HCT116 (cell line): ENCODE measurements around the gene PRICKLE1.

ENCODE experiments used
- CBX3 ChIP-seq: IDR thresholded peaks from 2 replicates; pipeline ENCODE4 v1.6.1; 2012; ENCODE audit warnings: low read depth
- CEBPB ChIP-seq: IDR thresholded peaks from 2 replicates; pipeline ENCODE4 v1.6.1; 2012; ENCODE audit warnings: low read depth
- EZH2 ChIP-seq: fragments of 200-600 bp; sonication (generic); IDR thresholded peaks from 2 replicates; pipeline ENCODE4 v1.6.1; 2017; ENCODE audit warnings: antibody characterized with exemption, mixed run types
- JUND ChIP-seq: IDR thresholded peaks from 2 replicates; pipeline ENCODE4 v1.6.1; 2012
- POLR2A ChIP-seq: IDR thresholded peaks from 2 replicates; pipeline ENCODE4 v1.7.0; 2011; ENCODE audit warnings: borderline replicate concordance; ENCODE audit not compliant: insufficient read depth, insufficient read length; ENCODE audit errors: extremely low read depth
- POLR2AphosphoS5 ChIP-seq: IDR thresholded peaks from 2 replicates; pipeline ENCODE4 v1.6.1; 2011; ENCODE audit warnings: mild to moderate bottlenecking, low read depth, low read length, moderate library complexity
- RAD21 ChIP-seq: IDR thresholded peaks from 2 replicates; pipeline ENCODE4 v1.6.1; 2012; ENCODE audit warnings: low read depth, mild to moderate bottlenecking
- YY1 ChIP-seq: IDR thresholded peaks from 2 replicates; pipeline ENCODE4 v1.6.1; 2011; ENCODE audit warnings: low read length, low read depth, moderate library complexity, mild to moderate bottlenecking; ENCODE audit not compliant: insufficient replicate concordance; ENCODE audit errors: extremely low read depth
- ZFX ChIP-seq: fragments of 450-650 bp; IDR thresholded peaks from 2 replicates; pipeline ENCODE4 v1.6.1; 2017
- ZNF274 ChIP-seq: fragments of 200-500 bp; sonication (Bioruptor generic); IDR thresholded peaks from 2 replicates; pipeline ENCODE4 v1.6.1; 2014; ENCODE audit warnings: mild to moderate bottlenecking, low read depth, low read length, inconsistent platforms
- TF ChIP-seq, protein P1 (sequence below), 3 experiments: fragments of 200-600 bp in 1 of 3; sonication (generic) in 1 of 3; IDR thresholded peaks in 2 of 3; conservative IDR thresholded peaks in 1 of 3; 2 replicates each; pipeline ENCODE4 v1.5.1; 2012 to 2017; ENCODE audit warnings: low read depth in 2 of 3, low read length in 2 of 3, antibody characterized with exemption in 1 of 3, borderline replicate concordance in 1 of 3, control low read depth in 1 of 3, mild to moderate bottlenecking in 1 of 3, mixed read lengths in 1 of 3, mixed run types in 1 of 3, moderate library complexity in 1 of 3; ENCODE audit not compliant: insufficient read depth in 1 of 3
- TF ChIP-seq, protein P2 (sequence below): IDR thresholded peaks from 2 replicates; pipeline ENCODE4 v1.6.1; 2012
- TF ChIP-seq, protein P3 (sequence below): IDR thresholded peaks from 2 replicates; pipeline ENCODE4 v1.6.1; 2012; ENCODE audit warnings: low read depth
- TF ChIP-seq, protein P4 (sequence below): IDR thresholded peaks from 2 replicates; pipeline ENCODE4 v1.6.1; 2011; ENCODE audit warnings: mild to moderate bottlenecking, low read length, moderate library complexity; ENCODE audit not compliant: insufficient replicate concordance; ENCODE audit errors: extremely low read depth

DNA sequence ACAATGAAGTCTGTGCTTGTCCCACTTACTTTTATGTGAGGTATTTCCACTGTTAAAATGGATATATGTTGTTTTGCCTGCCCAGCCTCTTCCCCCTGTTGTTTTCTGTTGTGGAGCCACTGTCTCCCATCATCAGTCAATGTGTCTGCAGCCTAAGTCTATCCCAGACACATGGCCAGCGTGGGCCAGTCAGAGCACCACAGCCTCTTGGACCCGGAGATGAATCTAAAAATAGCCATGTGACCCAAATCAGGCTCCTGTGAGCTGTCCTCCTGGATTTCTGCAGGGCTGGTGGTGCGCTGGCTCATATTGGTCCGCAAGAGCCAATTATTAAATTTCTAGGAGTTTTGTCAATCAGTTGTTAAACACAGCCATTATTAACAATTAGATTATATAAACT, 44.0 kb upstream of the PRICKLE1 start:
- TF ChIP-seq, protein P1, sequence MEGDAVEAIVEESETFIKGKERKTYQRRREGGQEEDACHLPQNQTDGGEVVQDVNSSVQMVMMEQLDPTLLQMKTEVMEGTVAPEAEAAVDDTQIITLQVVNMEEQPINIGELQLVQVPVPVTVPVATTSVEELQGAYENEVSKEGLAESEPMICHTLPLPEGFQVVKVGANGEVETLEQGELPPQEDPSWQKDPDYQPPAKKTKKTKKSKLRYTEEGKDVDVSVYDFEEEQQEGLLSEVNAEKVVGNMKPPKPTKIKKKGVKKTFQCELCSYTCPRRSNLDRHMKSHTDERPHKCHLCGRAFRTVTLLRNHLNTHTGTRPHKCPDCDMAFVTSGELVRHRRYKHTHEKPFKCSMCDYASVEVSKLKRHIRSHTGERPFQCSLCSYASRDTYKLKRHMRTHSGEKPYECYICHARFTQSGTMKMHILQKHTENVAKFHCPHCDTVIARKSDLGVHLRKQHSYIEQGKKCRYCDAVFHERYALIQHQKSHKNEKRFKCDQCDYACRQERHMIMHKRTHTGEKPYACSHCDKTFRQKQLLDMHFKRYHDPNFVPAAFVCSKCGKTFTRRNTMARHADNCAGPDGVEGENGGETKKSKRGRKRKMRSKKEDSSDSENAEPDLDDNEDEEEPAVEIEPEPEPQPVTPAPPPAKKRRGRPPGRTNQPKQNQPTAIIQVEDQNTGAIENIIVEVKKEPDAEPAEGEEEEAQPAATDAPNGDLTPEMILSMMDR (IDR thresholded peaks at IDR 0.05 in 2 of 3, conservative IDR thresholded peaks at IDR 0.05 in 1 of 3; ENCODE audit: borderline replicate concordance in 1 of 3, insufficient read depth in 1 of 3, low read depth in 2 of 3, low read length in 2 of 3), result no peak
- TF ChIP-seq EZH2 (no peak), ZNF274 (no peak), POLR2A (no peak), JUND (no peak), YY1 (no peak), ZFX (no peak), POLR2AphosphoS5 (no peak), CBX3 (no peak), CEBPB (no peak), RAD21 (no peak)
- TF ChIP-seq, protein P2, sequence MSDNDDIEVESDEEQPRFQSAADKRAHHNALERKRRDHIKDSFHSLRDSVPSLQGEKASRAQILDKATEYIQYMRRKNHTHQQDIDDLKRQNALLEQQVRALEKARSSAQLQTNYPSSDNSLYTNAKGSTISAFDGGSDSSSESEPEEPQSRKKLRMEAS, result no peak
- TF ChIP-seq, protein P3, sequence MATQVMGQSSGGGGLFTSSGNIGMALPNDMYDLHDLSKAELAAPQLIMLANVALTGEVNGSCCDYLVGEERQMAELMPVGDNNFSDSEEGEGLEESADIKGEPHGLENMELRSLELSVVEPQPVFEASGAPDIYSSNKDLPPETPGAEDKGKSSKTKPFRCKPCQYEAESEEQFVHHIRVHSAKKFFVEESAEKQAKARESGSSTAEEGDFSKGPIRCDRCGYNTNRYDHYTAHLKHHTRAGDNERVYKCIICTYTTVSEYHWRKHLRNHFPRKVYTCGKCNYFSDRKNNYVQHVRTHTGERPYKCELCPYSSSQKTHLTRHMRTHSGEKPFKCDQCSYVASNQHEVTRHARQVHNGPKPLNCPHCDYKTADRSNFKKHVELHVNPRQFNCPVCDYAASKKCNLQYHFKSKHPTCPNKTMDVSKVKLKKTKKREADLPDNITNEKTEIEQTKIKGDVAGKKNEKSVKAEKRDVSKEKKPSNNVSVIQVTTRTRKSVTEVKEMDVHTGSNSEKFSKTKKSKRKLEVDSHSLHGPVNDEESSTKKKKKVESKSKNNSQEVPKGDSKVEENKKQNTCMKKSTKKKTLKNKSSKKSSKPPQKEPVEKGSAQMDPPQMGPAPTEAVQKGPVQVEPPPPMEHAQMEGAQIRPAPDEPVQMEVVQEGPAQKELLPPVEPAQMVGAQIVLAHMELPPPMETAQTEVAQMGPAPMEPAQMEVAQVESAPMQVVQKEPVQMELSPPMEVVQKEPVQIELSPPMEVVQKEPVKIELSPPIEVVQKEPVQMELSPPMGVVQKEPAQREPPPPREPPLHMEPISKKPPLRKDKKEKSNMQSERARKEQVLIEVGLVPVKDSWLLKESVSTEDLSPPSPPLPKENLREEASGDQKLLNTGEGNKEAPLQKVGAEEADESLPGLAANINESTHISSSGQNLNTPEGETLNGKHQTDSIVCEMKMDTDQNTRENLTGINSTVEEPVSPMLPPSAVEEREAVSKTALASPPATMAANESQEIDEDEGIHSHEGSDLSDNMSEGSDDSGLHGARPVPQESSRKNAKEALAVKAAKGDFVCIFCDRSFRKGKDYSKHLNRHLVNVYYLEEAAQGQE, result no peak
- TF ChIP-seq, protein P4, sequence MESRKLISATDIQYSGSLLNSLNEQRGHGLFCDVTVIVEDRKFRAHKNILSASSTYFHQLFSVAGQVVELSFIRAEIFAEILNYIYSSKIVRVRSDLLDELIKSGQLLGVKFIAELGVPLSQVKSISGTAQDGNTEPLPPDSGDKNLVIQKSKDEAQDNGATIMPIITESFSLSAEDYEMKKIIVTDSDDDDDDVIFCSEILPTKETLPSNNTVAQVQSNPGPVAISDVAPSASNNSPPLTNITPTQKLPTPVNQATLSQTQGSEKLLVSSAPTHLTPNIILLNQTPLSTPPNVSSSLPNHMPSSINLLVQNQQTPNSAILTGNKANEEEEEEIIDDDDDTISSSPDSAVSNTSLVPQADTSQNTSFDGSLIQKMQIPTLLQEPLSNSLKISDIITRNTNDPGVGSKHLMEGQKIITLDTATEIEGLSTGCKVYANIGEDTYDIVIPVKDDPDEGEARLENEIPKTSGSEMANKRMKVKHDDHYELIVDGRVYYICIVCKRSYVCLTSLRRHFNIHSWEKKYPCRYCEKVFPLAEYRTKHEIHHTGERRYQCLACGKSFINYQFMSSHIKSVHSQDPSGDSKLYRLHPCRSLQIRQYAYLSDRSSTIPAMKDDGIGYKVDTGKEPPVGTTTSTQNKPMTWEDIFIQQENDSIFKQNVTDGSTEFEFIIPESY, result no peak
